ENCODE results near the gene TM2D3.
A peak's percentile ranks its signal among the peaks of the same experiment; 100 is the strongest.

Gene TM2D3, protein sequence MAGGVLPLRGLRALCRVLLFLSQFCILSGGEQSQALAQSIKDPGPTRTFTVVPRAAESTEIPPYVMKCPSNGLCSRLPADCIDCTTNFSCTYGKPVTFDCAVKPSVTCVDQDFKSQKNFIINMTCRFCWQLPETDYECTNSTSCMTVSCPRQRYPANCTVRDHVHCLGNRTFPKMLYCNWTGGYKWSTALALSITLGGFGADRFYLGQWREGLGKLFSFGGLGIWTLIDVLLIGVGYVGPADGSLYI

DNA sequence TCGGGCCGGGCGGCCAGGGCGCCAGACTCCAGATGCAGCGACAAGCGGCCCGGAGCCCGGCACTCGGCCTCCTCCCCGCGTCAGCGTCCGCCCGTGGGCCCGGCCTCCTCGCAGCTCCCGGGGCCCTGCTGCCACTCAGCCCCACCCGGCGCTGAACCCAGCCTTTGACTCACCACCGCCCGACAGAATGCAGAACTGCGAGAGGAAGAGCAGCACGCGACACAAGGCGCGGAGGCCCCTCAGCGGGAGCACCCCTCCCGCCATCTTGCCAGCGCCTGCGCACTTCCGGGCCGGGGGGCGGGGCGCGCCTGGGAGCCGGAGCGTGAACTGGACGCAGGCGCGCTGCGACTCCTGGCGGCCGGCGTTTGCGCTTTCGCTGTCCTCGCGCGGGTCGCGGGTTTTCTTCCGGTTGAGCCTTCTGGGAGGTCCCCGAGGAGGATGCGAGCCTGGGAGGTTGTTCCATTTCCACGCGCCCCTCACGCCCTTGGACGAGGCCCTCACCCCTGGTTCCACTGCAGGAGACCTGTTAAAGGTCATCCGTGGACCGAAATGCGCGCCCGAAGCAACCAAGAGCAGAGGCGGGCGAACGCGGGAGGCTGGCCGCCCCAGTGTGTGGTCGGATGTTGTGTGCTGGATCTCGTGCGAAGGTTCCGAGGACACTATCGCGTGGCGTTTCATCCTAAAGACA, at the start of gene TM2D3:
TSS of gene TM2D3 (minus strand) at position 284 of the 688 bp plus-strand sequence. CDS start at position 264, 20 bp downstream.
- DNase-seq (ENCODE audit: low read depth), result peak; percentile 93
- TF ChIP-seq, protein P1, sequence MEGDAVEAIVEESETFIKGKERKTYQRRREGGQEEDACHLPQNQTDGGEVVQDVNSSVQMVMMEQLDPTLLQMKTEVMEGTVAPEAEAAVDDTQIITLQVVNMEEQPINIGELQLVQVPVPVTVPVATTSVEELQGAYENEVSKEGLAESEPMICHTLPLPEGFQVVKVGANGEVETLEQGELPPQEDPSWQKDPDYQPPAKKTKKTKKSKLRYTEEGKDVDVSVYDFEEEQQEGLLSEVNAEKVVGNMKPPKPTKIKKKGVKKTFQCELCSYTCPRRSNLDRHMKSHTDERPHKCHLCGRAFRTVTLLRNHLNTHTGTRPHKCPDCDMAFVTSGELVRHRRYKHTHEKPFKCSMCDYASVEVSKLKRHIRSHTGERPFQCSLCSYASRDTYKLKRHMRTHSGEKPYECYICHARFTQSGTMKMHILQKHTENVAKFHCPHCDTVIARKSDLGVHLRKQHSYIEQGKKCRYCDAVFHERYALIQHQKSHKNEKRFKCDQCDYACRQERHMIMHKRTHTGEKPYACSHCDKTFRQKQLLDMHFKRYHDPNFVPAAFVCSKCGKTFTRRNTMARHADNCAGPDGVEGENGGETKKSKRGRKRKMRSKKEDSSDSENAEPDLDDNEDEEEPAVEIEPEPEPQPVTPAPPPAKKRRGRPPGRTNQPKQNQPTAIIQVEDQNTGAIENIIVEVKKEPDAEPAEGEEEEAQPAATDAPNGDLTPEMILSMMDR (conservative IDR thresholded peaks at IDR 0.05; ENCODE audit: low read depth, low read length), result peak; percentile 66
- peak within 1 kb of the TSS; percentile 95 for H3K4me3 ChIP-seq (ENCODE audit: low read depth, low read length)

DNA sequence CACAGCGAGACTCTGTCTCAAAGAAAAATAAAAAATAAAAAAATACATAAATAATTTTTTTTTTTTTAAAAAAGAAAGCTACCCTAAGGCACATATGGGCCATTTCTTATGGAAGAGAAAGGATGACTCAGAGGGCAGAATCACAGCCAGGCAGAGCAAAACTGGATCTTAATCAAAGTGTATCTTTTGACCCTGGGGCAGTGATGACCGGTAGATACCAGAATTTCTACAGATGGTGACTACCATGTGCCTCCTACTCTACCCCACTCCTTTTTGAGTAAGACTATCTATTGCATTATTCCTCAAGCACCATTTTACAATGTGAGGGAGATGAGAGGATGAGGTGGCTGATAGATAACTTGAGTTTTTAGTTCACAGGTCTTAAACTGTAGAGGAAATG, 46.1 kb upstream of the TM2D3 start:
- TF ChIP-seq, protein P1 (conservative IDR thresholded peaks at IDR 0.05; ENCODE audit: low read depth, low read length), result no peak
- no peak for DNase-seq (ENCODE audit: low read depth)
- no peak overlapping the region for H3K4me3 ChIP-seq (ENCODE audit: low read depth, low read length)

DNA sequence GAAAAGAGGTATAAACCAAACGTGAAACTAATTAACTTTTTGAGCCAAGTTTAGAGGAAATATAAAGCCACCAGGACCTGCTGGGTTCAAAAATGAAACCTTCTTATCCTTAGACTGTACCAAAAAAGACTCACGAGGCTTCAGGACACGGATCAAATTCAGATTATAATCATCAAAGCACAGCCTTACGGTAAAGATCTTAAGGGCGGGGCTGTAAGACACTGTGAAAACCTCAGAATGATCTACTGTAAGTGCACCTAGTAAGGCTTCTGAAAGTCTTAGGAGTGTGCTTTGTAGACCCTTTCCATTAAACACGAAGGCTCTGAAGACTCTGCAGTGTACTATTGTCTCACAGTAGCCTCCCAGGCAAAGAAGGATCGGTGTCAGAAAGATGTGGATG, 45.3 kb upstream of the TM2D3 start:
- TF ChIP-seq, protein P1 (conservative IDR thresholded peaks at IDR 0.05; ENCODE audit: low read depth, low read length), result no peak
- no peak overlapping the region for H3K4me3 ChIP-seq (ENCODE audit: low read depth, low read length)
- no peak for DNase-seq (ENCODE audit: low read depth)

DNA sequence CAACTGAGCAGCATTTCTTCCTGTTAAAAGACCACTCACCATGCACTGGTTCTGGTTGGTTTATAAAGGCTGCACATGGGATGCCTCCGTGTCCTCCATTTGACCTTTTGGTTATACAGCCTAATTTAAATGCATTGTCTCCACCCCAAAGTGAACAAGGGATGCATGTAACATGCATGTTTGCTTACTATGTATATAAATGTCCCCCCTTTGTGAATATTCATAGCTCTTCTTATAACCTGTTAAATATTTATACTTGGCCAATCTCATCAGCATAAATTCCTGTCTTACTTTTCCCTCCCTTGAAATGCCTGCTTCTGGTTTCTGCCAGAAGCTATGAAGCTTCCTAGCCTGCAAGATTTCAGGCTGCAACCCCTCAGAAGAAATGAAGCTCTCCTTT, 44.6 kb upstream of the TM2D3 start:
- TF ChIP-seq, protein P1 (conservative IDR thresholded peaks at IDR 0.05; ENCODE audit: low read depth, low read length), result no peak
- no peak for DNase-seq (ENCODE audit: low read depth)
- H3K4me3 ChIP-seq (ENCODE audit: low read depth, low read length), result no peak overlapping the region

DNA sequence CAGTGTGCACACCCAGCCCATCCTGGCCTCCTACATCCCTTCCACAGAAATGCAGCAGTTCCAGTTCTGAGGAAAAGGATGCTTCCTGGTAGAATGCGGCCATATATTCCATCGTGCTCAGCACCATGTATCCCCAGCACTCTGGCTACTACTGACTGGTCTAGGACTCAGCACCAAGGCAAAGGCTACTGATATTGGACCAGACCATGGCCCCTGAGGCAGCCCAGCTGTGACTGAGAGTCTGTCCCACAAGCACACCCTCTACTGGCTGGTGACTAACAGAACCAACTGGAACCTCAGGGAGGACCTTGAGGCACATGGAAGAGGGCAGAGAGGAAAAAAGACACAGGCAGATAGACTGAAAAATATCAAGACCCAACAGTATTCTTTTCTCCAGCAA, 42.1 kb upstream of the TM2D3 start:
- TF ChIP-seq, protein P1 (conservative IDR thresholded peaks at IDR 0.05; ENCODE audit: low read depth, low read length), result peak; percentile 6
- H3K4me3 ChIP-seq (ENCODE audit: low read depth, low read length), result no peak overlapping the region
- no peak for DNase-seq (ENCODE audit: low read depth)

DNA sequence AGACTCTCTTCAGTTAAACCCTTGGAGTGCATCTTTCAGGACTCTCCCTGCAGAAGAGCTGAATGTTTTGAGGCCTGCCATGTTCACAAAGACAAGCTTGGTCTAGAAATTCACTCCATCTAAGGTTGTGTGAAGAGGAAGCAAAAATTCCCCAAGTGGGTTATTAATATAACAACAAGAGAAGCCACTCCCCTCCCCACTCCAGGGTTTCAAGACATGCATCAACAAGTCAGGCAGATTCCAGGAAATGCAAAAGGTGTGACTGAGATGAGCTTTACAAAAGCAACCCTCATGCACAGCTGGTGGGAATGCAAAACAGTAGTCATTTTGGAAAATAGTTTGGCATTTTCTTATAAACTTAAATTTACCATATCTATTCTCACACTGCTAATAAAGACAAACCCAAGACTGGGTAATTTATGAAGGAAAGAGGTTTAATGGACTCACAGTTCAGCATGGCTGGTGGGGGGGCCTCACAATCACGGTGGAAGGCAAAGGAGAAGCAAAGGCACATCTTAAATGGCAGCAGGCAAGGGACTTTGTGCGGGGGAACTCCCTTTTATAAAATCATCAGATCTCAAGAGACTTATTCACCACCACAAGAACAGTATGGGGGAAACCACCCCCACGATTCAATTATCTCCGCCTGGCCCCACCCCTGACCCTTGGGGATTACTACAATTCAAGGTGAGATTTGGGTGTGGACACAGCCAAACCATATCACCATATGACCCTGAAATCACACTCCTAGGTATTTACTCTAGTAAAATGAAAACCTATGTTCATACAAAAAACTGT, 40.8 kb upstream of the TM2D3 start:
- TF ChIP-seq, protein P1 (conservative IDR thresholded peaks at IDR 0.05; ENCODE audit: low read depth, low read length), result no peak
- peak; percentile 64 for DNase-seq (ENCODE audit: low read depth)
- no peak overlapping the region for H3K4me3 ChIP-seq (ENCODE audit: low read depth, low read length)

Measured in choroid plexus epithelial cell (primary cell).